DND-41 (cell line): Measurements from ENCODE around the gene TLE1.
A peak's percentile ranks its signal among the peaks of the same experiment; 100 is the strongest.
"Not testable (repeated sequence)": the region's sequence is repeated elsewhere in the genome, so short reads cannot be mapped to it uniquely, and the experiment has no call there.

Experiments used
- ATAC-seq: fragments of 200-7000 bp; cut with Tn5 transposase; 3 replicates; pipeline ENCODE4 v1.9.1; 2021; ENCODE audit warnings: low read depth; ENCODE audit not compliant: insufficient read depth
- DNase-seq: peaks from one replicate; pipeline ENCODE4 v3.0.0-alpha.2; 2020
- H2AFZ ChIP-seq: 2 replicates; pipeline ENCODE4 v1.6.0; 2012; ENCODE audit warnings: low read depth, low read length
- H3K27ac ChIP-seq: 2 replicates; pipeline ENCODE4 v1.5.1; 2012; ENCODE audit warnings: low read length, inconsistent platforms
- H3K27me3 ChIP-seq: fragments of 200-600 bp; sonication (generic); 2 replicates; pipeline ENCODE4 v1.6.0; 2012; ENCODE audit warnings: low read length, mild to moderate bottlenecking, inconsistent platforms; ENCODE audit not compliant: insufficient read depth, poor library complexity
- H3K36me3 ChIP-seq: 2 replicates; pipeline ENCODE4 v1.5.1; 2012; ENCODE audit warnings: low read length, inconsistent platforms; ENCODE audit not compliant: insufficient read depth
- H3K4me1 ChIP-seq: 2 replicates; pipeline ENCODE4 v1.5.1; 2012; ENCODE audit warnings: mild to moderate bottlenecking, low read length; ENCODE audit not compliant: insufficient read depth
- H3K4me2 ChIP-seq: 2 replicates; pipeline ENCODE4 v1.6.0; 2012; ENCODE audit warnings: mild to moderate bottlenecking, moderate library complexity, low read length, inconsistent platforms; ENCODE audit not compliant: insufficient read depth
- H3K4me3 ChIP-seq, 2 experiments: fragments of 200-600 bp in 1 of 2; shearing (Covaris generic) in 1 of 2; 2 replicates each; pipeline ENCODE4 v1.5.1; 2012 to 2016; ENCODE audit warnings: inconsistent platforms in 2 of 2, low read length in 2 of 2, mild to moderate bottlenecking in 2 of 2, low read depth in 1 of 2, moderate library complexity in 1 of 2
- H3K79me2 ChIP-seq: 2 replicates; pipeline ENCODE4 v1.6.0; 2012; ENCODE audit warnings: low read length, inconsistent platforms; ENCODE audit not compliant: insufficient read depth
- H3K9ac ChIP-seq: 2 replicates; pipeline ENCODE4 v1.6.0; 2012; ENCODE audit warnings: low read depth, mild to moderate bottlenecking, inconsistent platforms, low read length, moderate library complexity
- H3K9me3 ChIP-seq: 2 replicates; pipeline ENCODE4 v1.5.1; 2012; ENCODE audit warnings: low read length, moderate library complexity, mild to moderate bottlenecking, inconsistent platforms; ENCODE audit not compliant: insufficient read depth, severe bottlenecking
- H4K20me1 ChIP-seq: 2 replicates; pipeline ENCODE4 v1.6.0; 2012; ENCODE audit warnings: low read length; ENCODE audit not compliant: insufficient read depth
- EZH2 ChIP-seq: IDR thresholded peaks from 3 replicates; pipeline ENCODE4 v1.6.1; 2012; ENCODE audit warnings: borderline replicate concordance, low read depth, mild to moderate bottlenecking, moderate library complexity, low read length, inconsistent platforms; ENCODE audit not compliant: severe bottlenecking
- TF ChIP-seq, protein P1 (sequence below): IDR thresholded peaks from 2 replicates; pipeline ENCODE4 v1.5.1; 2012; ENCODE audit warnings: borderline replicate concordance, low read length, moderate library complexity, mild to moderate bottlenecking; ENCODE audit not compliant: poor library complexity, severe bottlenecking; ENCODE audit errors: extremely low read depth

The TLE1 gene

DNA sequence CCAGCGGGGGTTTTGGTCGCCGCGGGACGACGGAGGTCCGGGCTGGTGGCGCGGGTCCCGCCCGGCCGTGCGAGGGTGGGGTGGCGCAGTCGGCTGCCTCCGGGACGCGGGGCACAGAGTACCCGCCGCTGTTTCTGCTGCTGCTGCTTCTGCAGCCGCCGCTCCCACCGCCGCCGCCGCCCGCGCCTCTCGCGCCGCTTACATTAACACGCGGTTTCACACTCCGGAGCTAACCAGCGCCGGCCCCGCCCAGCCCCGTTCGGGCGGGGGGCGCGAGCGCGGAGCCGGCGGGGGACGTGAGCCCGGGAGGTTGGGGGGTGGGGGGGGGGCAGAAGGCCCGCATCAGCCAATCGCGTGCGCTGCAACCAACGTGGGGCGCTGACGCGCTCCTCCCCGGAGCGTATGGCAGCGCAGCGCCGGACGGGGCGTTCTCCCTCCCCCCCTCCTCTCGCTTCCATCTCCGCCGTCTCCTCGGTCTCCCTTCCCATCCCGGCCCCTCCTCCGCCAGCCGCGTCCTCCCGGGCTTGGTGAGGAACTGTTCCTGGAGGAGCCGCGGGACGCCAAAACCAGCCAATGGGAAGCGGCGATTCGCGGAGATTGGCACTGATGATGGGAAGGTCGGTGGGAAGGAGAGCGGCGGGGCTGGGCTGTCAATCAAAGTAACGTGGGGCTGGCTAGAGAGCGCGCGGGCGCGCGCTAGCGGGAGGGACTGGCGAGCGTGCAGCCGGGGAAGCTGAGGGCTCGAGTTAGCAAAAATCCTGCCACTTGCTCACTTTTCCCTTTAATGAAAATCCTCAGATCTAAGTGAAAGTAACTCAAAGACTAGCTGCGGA is at the start of gene TLE1:
TSS of gene TLE1 (minus strand) at position 205 of the 833 bp plus-strand sequence. CDS start 1,307 bp downstream, outside the sequence.
- 0 out of 2 replicates have a peak, but pooled peaks cover 4% of the 10 kb centered on the region for H3K36me3 ChIP-seq
- DNase-seq (peak; percentile 89), ATAC-seq (peak; percentile 86)
- TF ChIP-seq, protein P1, sequence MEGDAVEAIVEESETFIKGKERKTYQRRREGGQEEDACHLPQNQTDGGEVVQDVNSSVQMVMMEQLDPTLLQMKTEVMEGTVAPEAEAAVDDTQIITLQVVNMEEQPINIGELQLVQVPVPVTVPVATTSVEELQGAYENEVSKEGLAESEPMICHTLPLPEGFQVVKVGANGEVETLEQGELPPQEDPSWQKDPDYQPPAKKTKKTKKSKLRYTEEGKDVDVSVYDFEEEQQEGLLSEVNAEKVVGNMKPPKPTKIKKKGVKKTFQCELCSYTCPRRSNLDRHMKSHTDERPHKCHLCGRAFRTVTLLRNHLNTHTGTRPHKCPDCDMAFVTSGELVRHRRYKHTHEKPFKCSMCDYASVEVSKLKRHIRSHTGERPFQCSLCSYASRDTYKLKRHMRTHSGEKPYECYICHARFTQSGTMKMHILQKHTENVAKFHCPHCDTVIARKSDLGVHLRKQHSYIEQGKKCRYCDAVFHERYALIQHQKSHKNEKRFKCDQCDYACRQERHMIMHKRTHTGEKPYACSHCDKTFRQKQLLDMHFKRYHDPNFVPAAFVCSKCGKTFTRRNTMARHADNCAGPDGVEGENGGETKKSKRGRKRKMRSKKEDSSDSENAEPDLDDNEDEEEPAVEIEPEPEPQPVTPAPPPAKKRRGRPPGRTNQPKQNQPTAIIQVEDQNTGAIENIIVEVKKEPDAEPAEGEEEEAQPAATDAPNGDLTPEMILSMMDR, result no peak
- no peak for TF ChIP-seq EZH2
- peak within 1 kb of the TSS; percentile 49 to 72; a peak in 3 of 4 replicates for H3K4me3 ChIP-seq
- peaks cover 16% of the 10 kb centered on the region; the same call in 1 of the 2 replicates for H4K20me1 ChIP-seq
- H3K27ac ChIP-seq, result peak within 1 kb of the TSS; percentile 70
- H3K27me3 ChIP-seq, result no peaks in the 10 kb centered on the region
- H3K4me2 ChIP-seq, result peak within 1 kb of the TSS; percentile 82
- H3K79me2 ChIP-seq, result peaks cover 17% of the 10 kb centered on the region
- H3K9ac ChIP-seq, result peak within 1 kb of the TSS; percentile 67
- H3K9me3 ChIP-seq, result no peaks in the 10 kb centered on the region
- H2AFZ ChIP-seq, result peak within 1 kb of the TSS; percentile 83
- peaks cover 55% of the 10 kb centered on the region for H3K4me1 ChIP-seq

DNA sequence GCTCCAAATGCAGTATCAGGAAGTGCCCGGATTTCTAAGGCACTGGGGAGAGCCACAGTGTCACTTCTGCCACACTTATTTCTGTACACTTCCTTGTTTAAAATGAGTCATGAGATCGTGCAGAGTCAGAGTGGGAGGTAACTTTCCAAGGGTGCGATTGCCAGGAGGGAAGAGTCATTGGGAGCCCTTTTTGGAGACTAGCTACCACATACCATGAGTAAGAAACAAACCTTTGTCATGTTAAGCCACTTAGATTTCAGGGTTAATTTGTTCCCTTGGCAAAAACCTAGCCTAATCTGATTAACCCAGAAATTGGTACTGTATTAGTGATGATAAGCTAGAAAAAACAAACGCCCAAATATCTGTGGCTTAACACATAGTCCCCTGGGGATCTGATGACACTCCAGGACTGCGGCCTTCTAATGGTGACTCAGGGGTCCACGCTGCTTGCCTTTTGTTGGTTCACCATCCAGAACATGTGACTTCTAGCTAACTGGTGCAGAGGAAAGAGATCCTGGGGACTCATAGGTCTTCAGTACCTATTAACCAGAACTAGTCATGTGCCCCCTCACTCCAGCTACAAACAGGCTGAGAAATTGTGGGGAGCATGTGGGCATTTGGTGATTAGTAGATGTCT is 48.6 kb upstream of the TLE1 start:
- Histone ChIP-seq H3K4me3 (no peak overlapping the region), H3K9me3 (no peaks in the 10 kb centered on the region), H3K36me3 (no peaks in the 10 kb centered on the region), H3K4me2 (no peak overlapping the region), H3K27ac (no peak overlapping the region), H3K4me1 (no peaks in the 10 kb centered on the region), H3K27me3 (no peaks in the 10 kb centered on the region), H3K79me2 (no peaks in the 10 kb centered on the region), H3K9ac (no peak overlapping the region), H2AFZ (no peak overlapping the region), H4K20me1 (no peaks in the 10 kb centered on the region)
- no peak for ATAC-seq
- no peak for DNase-seq
- TF ChIP-seq, protein P1, result no peak
- TF ChIP-seq EZH2, result no peak

DNA sequence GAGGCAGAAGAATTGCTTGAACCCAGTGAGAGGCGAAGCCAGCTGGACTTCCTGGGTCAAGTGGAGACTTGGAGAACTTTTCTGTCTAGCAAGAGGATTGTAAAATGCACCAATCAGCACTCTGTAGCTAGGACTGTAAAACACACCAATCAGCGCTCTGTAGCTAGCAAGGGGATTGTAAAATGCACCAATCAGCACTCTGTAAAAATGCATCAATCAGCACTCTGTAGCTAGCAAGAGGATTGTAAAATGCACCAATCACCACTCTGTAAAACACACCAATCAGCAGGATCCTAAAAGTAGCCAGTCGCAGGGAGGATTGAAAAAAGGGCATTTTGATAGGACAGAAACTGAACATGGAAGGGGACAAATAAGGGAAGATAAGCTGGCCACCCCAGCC is 41.2 kb upstream of the TLE1 start:
- not testable (repeated sequence) for H3K4me1 ChIP-seq, H3K4me2 ChIP-seq, H3K9ac ChIP-seq, H3K27me3 ChIP-seq, H3K4me3 ChIP-seq, H3K27ac ChIP-seq, DNase-seq, ATAC-seq, H2AFZ ChIP-seq, H3K36me3 ChIP-seq, H3K79me2 ChIP-seq, H4K20me1 ChIP-seq, H3K9me3 ChIP-seq

DNA sequence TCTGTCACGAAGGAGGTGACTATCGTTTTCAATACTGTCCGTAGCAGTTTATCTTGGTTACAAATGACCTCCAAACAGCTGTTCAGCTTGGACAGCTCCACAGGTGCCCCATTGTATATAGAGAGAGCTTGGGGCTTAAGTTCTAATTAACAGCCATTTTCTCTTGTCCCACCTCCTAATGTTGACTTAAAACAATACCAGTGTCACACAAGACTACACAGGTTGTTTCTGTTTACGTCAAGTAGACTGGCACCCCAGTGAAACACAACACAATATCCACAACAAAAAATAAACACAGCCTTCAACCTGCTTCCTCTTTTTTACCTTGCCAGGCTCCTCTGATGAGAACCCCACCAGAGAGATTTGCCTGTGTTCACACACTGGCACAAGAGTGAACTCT is 39.8 kb upstream of the TLE1 start:
- H3K27me3 ChIP-seq, result no peaks in the 10 kb centered on the region
- TF ChIP-seq EZH2, result no peak
- TF ChIP-seq, protein P1, result no peak
- DNase-seq, result no peak
- H4K20me1 ChIP-seq, result no peaks in the 10 kb centered on the region
- H3K9me3 ChIP-seq, result no peaks in the 10 kb centered on the region
- no peak overlapping the region for H2AFZ ChIP-seq
- ATAC-seq, result no peak
- H3K4me1 ChIP-seq, result no peaks in the 10 kb centered on the region
- no peak overlapping the region for H3K9ac ChIP-seq
- no peaks in the 10 kb centered on the region for H3K36me3 ChIP-seq
- H3K79me2 ChIP-seq, result no peaks in the 10 kb centered on the region
- no peak overlapping the region for H3K27ac ChIP-seq
- H3K4me3 ChIP-seq, result no peak overlapping the region
- no peak overlapping the region for H3K4me2 ChIP-seq
